Fibroblast of lung (primary cell): ENCODE measurements around the gene TWIST2.

Experiments used
- CTCF ChIP-seq, 2 donors: IDR thresholded peaks in 1 of 2; conservative IDR thresholded peaks in 1 of 2; 1 replicate in 1 of 2; 2 replicates in 1 of 2; pipeline ENCODE4 v1.5.1; 2011 to 2012; ENCODE audit warnings: low read length in 2 of 2, control low read depth in 1 of 2, inconsistent platforms in 1 of 2, low read depth in 1 of 2, mild to moderate bottlenecking in 1 of 2
- EZH2 ChIP-seq: IDR thresholded peaks from 2 replicates; pipeline ENCODE4 v1.5.1; 2012; ENCODE audit warnings: low read length, control low read depth, mild to moderate bottlenecking; ENCODE audit errors: missing control alignments

- TF ChIP-seq CTCF (conservative IDR thresholded peaks at IDR 0.05 in 1 of 2, IDR thresholded peaks at IDR 0.05 in 1 of 2; ENCODE audit: low read depth in 1 of 2, low read length in 2 of 2) (no peak), EZH2 (no peak)
Observed at GRCh38 chr2:238920053-238920452, 72.2 kb downstream of the TWIST2 start.
